ENCODE measurements around the gene FRRS1. TPM values are rescaled to one million over a fixed set of nuclear protein-coding genes. Genes with fewer than 3 reads are reported as not detected.

FRRS1 gene
- total and polyA plus RNA-seq, 2 donors (not counting 1 experiment from before 2014, with no cell fraction given), result 10.3 to 32.7 TPM

- H3K27me3 ChIP-seq (ENCODE audit: control insufficient read depth, insufficient read depth, low read length), result no peaks in the 10 kb centered on the region
- H3K4me3 ChIP-seq (replicated peaks in 1 of 4; ENCODE audit: control extremely low read depth in 1 of 4, insufficient read depth in 1 of 4, low read depth in 3 of 4, low read length in 4 of 4), result no peak overlapping the region
- TF ChIP-seq EZH2 (IDR thresholded peaks at IDR 0.05; ENCODE audit: low read length, missing control alignments), result no peak
- TF ChIP-seq CTCF (conservative IDR thresholded peaks at IDR 0.05 in 1 of 2, IDR thresholded peaks at IDR 0.05 in 1 of 2; ENCODE audit: low read depth in 1 of 2, low read length in 2 of 2), result no peak
- no peak overlapping the region for H3K4me2 ChIP-seq (ENCODE audit: extremely low read depth, insufficient read depth, low read length)
- H3K9me3 ChIP-seq (ENCODE audit: control insufficient read depth, insufficient read depth, low read depth, low read length), result no peaks in the 10 kb centered on the region
- no peaks in the 10 kb centered on the region for H3K79me2 ChIP-seq (ENCODE audit: control insufficient read depth, insufficient read depth, low read length)
- no peak overlapping the region for H3K9ac ChIP-seq (ENCODE audit: insufficient read depth, low read length)
- no peaks in the 10 kb centered on the region for H4K20me1 ChIP-seq (ENCODE audit: control insufficient read depth, extremely low read depth, insufficient read depth, low read length)
- DNase-seq (ENCODE audit: low read depth in 2 of 2), result peak in 1 of 2 donors; percentile 87
- H3K4me1 ChIP-seq (ENCODE audit: control insufficient read depth, extremely low read depth, insufficient read depth, low read length), result peaks cover 5% of the 10 kb centered on the region
- no peak overlapping the region for H2AFZ ChIP-seq (ENCODE audit: low read length)
- peak overlapping the region; percentile 70 for H3K27ac ChIP-seq (ENCODE audit: insufficient read depth, low read length)
- H3K36me3 ChIP-seq (ENCODE audit: control insufficient read depth, insufficient read depth, low read length), result no peaks in the 10 kb centered on the region
Measured at GRCh38 chr1:99672530-99673213, 93.8 kb downstream of the FRRS1 start.

GRCh38 chr1:99672038-99672437 is 94.4 kb downstream of the FRRS1 start:
- Histone ChIP-seq H4K20me1 (ENCODE audit: control insufficient read depth, extremely low read depth, insufficient read depth, low read length) (no peaks in the 10 kb centered on the region), H3K9me3 (ENCODE audit: control insufficient read depth, insufficient read depth, low read depth, low read length) (no peaks in the 10 kb centered on the region), H2AFZ (ENCODE audit: low read length) (no peak overlapping the region), H3K27me3 (ENCODE audit: control insufficient read depth, insufficient read depth, low read length) (no peaks in the 10 kb centered on the region), H3K4me2 (ENCODE audit: extremely low read depth, insufficient read depth, low read length) (no peak overlapping the region), H3K79me2 (ENCODE audit: control insufficient read depth, insufficient read depth, low read length) (no peaks in the 10 kb centered on the region), H3K27ac (ENCODE audit: insufficient read depth, low read length) (peak overlapping the region; percentile 70), H3K36me3 (ENCODE audit: control insufficient read depth, insufficient read depth, low read length) (no peaks in the 10 kb centered on the region), H3K4me1 (ENCODE audit: control insufficient read depth, extremely low read depth, insufficient read depth, low read length) (peaks cover 5% of the 10 kb centered on the region), H3K9ac (ENCODE audit: insufficient read depth, low read length) (no peak overlapping the region), H3K4me3 (replicated peaks in 1 of 4; ENCODE audit: control extremely low read depth in 1 of 4, insufficient read depth in 1 of 4, low read depth in 3 of 4, low read length in 4 of 4) (no peak overlapping the region)
- no peak for DNase-seq (ENCODE audit: low read depth in 2 of 2)
- TF ChIP-seq EZH2 (IDR thresholded peaks at IDR 0.05; ENCODE audit: low read length, missing control alignments), result no peak
- TF ChIP-seq CTCF (conservative IDR thresholded peaks at IDR 0.05 in 1 of 2, IDR thresholded peaks at IDR 0.05 in 1 of 2; ENCODE audit: low read depth in 1 of 2, low read length in 2 of 2), result no peak

GRCh38 chr1:99670583-99670982 is 95.9 kb downstream of the FRRS1 start:
- no peaks in the 10 kb centered on the region for H3K79me2 ChIP-seq (ENCODE audit: control insufficient read depth, insufficient read depth, low read length)
- H3K36me3 ChIP-seq (ENCODE audit: control insufficient read depth, insufficient read depth, low read length), result no peaks in the 10 kb centered on the region
- no peak overlapping the region for H3K9ac ChIP-seq (ENCODE audit: insufficient read depth, low read length)
- H3K27ac ChIP-seq (ENCODE audit: insufficient read depth, low read length), result no peak overlapping the region
- peaks cover 5% of the 10 kb centered on the region for H3K4me1 ChIP-seq (ENCODE audit: control insufficient read depth, extremely low read depth, insufficient read depth, low read length)
- H2AFZ ChIP-seq (ENCODE audit: low read length), result no peak overlapping the region
- H4K20me1 ChIP-seq (ENCODE audit: control insufficient read depth, extremely low read depth, insufficient read depth, low read length), result no peaks in the 10 kb centered on the region
- no peak overlapping the region for H3K4me3 ChIP-seq (replicated peaks in 1 of 4; ENCODE audit: control extremely low read depth in 1 of 4, insufficient read depth in 1 of 4, low read depth in 3 of 4, low read length in 4 of 4)
- DNase-seq (ENCODE audit: low read depth in 2 of 2), result no peak
- no peaks in the 10 kb centered on the region for H3K9me3 ChIP-seq (ENCODE audit: control insufficient read depth, insufficient read depth, low read depth, low read length)
- TF ChIP-seq CTCF (conservative IDR thresholded peaks at IDR 0.05 in 1 of 2, IDR thresholded peaks at IDR 0.05 in 1 of 2; ENCODE audit: low read depth in 1 of 2, low read length in 2 of 2) (no peak), EZH2 (IDR thresholded peaks at IDR 0.05; ENCODE audit: low read length, missing control alignments) (no peak)
- H3K27me3 ChIP-seq (ENCODE audit: control insufficient read depth, insufficient read depth, low read length), result no peaks in the 10 kb centered on the region
- no peak overlapping the region for H3K4me2 ChIP-seq (ENCODE audit: extremely low read depth, insufficient read depth, low read length)

All from fibroblast of lung (primary cell).